Activated effector memory CD4-positive, alpha-beta T cell treated with Interleukin-2 at 50 U/mL for 16 hours (primary cell): Measurements from ENCODE around the gene TUG1.

Experiments used
- DNase-seq: peaks from one replicate; pipeline ENCODE4 v3.0.0-alpha.2; 2020

The TUG1 gene

DNA sequence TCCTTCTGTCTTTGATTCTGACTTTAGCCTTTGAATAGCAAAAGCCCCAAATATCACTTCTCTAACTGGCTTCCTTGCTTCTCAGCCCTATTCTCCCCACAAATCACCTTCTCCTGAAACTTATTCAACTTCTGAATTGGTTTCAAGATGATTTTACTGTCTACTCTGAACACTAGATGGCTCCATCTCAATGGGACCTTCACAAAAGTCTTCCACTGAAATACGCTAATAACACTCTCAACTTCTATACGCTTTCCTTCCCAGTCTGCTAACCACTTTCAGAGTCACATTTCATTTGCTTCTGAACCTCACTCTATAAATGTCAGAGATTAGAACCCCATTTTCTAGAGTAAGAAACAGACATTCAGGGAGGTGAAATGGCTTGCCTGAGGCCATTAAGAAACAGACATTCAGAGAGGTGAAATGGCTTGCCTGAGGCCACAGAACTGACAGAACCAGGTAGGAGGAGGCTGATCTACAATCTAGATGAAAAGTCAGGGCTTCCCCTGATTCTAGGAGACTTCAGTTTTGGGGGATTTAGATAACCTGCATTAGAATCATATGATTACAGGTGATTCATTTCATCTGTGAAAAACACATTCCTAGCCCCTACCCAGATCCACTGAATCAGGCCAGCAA lies 21.1 kb upstream of the TUG1 start:
- DNase-seq = no peak

GRCh38 chr22:30948930-30949342 lies 20.1 kb upstream of the TUG1 start:
- DNase-seq = no peak

- DNase-seq = no peak
Measured at GRCh38 chr22:30949934-30950660, 19.0 kb upstream of the TUG1 start.

- no peak for DNase-seq
Measured at GRCh38 chr22:30953206-30953605, 15.9 kb upstream of the TUG1 start.

GRCh38 chr22:30955153-30955552 lies 13.9 kb upstream of the TUG1 start:
- DNase-seq = no peak

GRCh38 chr22:30964858-30965257 lies 4.2 kb upstream of the TUG1 start:
- no peak for DNase-seq

GRCh38 chr22:30968015-30968923 lies 796 bp upstream of the TUG1 start, which contains the start of gene MORC2:
Gene MORC2 (minus strand): TSS chr22:30968774. CDS start chr22:30967889, 885 bp downstream.
- DNase-seq = no peak

DNA sequence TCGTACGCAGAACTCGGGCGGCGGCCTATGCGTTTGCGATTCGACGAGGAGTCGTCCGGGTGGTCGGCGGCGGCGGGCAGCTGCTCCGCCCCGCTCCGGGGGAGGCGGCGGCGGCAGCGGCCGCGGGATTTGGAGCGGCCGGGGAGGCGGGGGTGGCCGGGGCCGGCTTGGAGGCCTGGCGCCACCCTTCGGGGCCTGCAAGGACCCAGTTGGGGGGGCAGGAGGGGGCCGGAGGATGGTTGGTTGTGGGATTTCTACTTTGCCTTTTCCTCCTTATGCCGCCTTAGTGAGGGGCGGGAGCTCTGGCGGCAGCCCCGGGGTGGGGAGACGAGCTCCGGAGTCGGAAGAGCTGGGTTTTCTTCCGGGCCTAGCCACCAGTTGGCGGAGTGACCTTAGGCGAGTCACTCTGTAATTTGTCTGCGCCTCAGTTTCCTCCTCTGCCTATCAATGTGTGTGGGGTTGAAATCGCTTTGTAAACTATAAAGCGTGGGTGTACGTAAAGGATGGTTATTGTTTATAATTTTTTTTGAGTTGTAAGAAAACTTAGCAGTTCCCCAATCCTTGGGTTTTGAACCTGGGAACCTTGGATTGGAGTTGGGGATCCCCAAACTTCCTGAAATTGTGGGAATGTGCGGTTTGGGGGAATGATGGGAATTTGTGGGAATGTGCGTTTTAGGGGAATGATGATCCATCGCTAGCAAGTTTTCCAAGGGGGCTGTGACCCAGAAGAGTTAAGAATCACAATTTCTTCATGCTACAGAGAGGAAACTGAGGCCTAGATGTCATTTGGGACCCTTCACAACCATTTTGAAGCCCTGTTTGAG lies 679 bp downstream of the TUG1 start:
- no peak for DNase-seq

DNA sequence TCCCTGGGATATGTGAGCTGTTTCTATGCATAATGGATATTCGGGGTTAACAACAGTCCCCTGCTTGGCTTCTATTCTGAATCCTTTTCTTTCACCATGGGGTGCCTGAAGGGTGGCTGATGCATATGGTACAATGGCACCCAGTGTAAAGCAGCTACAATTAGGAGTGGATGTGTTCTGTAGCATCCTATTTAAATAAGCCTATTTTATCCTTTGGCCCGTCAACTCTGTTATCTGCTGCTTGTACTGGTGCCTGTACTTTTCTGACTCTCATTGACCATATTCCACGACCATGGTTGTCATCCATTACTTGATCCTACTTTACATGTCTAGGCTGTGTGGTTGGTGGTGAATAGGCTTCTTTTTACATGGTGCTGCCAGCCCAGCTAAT lies 1.3 kb downstream of the TUG1 start:
- no peak for DNase-seq

- DNase-seq = no peak
Measured at GRCh38 chr22:30978304-30978962, 9.4 kb downstream of the TUG1 start.

DNA sequence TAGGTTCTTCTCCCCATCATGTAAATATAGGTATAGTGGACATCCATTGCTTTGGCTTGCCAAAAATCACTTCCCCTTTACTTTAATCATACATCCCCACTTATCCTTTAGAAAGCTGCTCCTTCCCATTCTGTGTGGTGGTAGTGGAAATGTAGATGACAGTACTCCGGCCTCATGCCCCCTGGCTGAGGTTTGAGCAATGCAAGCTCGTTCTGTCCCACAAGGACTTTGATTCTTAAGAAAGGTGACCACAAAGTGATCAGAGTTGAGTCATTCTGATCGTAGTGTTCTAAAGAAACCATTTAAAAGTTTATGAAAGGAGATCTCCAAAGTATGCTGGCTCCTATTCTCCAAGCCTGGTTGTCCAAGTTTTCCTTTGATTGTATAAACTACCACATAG lies 10.9 kb downstream of the TUG1 start:
- no peak for DNase-seq

DNA sequence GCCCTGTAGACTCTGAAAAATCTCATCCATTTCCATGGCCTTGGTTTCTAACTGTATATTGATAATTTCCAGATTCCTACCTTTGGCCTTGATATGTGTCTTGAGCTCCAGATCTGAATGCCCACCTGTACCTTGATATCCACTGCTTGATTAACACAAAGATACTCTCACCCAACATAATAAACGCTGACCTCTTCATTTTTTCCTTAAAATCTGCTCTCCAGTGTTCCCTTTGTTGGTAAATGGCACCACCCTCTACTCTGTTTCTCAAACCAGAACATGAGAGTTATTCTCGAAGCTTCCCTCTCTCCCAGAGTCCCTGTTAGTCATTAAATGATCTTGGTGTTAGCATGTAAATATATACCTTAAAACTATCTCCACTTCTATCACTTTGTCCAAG lies 13.4 kb downstream of the TUG1 start:
- DNase-seq = no peak

DNA sequence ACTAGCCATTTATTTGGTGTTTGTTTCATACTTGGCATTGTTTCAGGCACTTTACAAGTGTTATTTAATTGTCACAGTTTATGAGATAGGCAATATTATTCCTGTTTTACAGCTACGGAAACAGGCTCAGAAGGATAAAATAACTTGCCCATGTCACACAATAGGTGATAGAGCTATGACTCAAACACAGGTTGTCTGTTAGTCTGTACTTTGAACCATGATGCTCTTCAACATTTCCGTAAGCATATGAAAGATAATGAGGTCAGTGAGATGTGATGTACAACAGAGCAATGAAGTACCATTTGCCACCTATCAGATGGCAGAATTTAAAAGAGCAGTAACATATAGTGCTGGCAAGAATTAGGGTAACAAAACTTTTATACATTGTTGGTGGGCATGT lies 15.3 kb downstream of the TUG1 start:
- no peak for DNase-seq

GRCh38 chr22:30985561-30986208 lies 16.6 kb downstream of the TUG1 start:
- DNase-seq = no peak

- no peak for DNase-seq
Measured at GRCh38 chr22:30989474-30989873, 20.4 kb downstream of the TUG1 start.

- DNase-seq = no peak
Measured at GRCh38 chr22:30990690-30991089, 21.6 kb downstream of the TUG1 start.

- no peak for DNase-seq
Measured at GRCh38 chr22:30992565-30992964, 23.5 kb downstream of the TUG1 start.

DNA sequence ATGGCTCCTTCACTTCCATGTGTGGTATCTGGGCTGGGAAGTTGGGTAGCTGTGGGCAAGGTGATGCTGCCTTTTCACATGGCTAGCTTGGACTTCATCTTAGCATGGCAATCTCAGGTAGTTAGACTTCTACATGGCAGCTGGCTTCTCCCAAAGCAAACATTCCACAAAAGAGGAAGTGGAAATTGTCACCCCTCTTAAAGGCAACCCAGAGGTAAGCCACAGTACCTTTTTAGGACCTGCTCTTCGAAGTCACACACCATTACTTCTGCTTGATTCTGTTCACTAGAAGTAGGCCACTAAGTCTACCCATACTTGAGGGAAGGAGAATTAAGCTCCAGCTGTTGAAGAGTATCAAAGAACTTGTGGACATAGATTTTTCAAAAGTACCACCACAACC lies 25.9 kb downstream of the TUG1 start:
- DNase-seq = no peak

DNA sequence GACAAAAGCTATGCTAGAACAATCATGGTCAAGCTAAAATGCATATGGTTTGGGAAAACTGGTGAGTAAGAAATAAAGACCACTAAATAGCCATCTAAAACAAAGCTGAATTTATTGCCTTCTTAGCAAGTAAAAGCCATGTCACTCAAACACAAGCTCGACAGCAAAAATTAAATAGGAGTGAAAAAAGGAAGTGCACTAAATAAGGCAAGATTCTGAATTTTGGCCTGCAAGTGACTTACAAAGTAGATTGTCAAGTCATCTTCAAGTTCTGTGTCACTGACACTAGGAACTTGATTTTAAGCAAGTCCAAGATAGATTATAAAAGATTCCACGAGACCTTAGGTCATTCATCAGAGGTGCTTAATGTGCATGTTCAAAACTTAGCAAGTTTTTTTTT lies 27.4 kb downstream of the TUG1 start:
- no peak for DNase-seq

GRCh38 chr22:30998329-30998728 lies 29.3 kb downstream of the TUG1 start:
- no peak for DNase-seq

- DNase-seq = no peak
Measured at GRCh38 chr22:31001124-31001770, 32.2 kb downstream of the TUG1 start.
